Measurements from ENCODE around the gene HLF. TPM values are rescaled to one million over a fixed set of nuclear protein-coding genes. Genes with fewer than 3 reads are reported as not detected.
A peak's percentile ranks its signal among the peaks of the same experiment; 100 is the strongest.

Gene HLF
- total and polyA plus RNA-seq, 2 donors (not counting 1 experiment from before 2014, with no cell fraction given): 0.10 TPM; not detected in 1

GRCh38 chr17:55261311-55261710, 3.4 kb upstream of the HLF start:
- Mint-ChIP-seq H3K4me1 (peaks cover 25% of the 10 kb centered on the region), H3K27me3 (peaks cover 58% of the 10 kb centered on the region), H3K27ac (no peak overlapping the region), H3K9me3 (ENCODE audit: insufficient read depth) (peaks cover 5% of the 10 kb centered on the region), H3K4me3 (no peak overlapping the region)
- no peak overlapping the region for H2AFZ ChIP-seq (ENCODE audit: insufficient read depth, low read depth, low read length, poor library complexity, severe bottlenecking)
- intact Hi-C loops (cut with micrococcal nuclease): loop anchor here (5.0 to 10.0 kb wide), 2 partner anchors 161 to 297 kb away; partner anchors contain the start of genes COX11, MMD and STXBP4
- H3K27me3 ChIP-seq (replicated peaks in 1 of 4; ENCODE audit: control extremely low read depth in 1 of 4, control insufficient read depth in 3 of 4, insufficient read depth in 4 of 4, low read length in 3 of 4): peaks cover 2 to 55% (median 43%) of the 10 kb centered on the region in 4 experiments
- H3K27ac ChIP-seq (ENCODE audit: low read length in 2 of 2): no peak overlapping the region
- no peak for TF ChIP-seq EZH2 (IDR thresholded peaks at IDR 0.05; ENCODE audit: borderline replicate concordance, insufficient read depth, low read depth, low read length, poor library complexity, severe bottlenecking)
- TF ChIP-seq, protein P1, sequence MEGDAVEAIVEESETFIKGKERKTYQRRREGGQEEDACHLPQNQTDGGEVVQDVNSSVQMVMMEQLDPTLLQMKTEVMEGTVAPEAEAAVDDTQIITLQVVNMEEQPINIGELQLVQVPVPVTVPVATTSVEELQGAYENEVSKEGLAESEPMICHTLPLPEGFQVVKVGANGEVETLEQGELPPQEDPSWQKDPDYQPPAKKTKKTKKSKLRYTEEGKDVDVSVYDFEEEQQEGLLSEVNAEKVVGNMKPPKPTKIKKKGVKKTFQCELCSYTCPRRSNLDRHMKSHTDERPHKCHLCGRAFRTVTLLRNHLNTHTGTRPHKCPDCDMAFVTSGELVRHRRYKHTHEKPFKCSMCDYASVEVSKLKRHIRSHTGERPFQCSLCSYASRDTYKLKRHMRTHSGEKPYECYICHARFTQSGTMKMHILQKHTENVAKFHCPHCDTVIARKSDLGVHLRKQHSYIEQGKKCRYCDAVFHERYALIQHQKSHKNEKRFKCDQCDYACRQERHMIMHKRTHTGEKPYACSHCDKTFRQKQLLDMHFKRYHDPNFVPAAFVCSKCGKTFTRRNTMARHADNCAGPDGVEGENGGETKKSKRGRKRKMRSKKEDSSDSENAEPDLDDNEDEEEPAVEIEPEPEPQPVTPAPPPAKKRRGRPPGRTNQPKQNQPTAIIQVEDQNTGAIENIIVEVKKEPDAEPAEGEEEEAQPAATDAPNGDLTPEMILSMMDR (IDR thresholded peaks at IDR 0.05): no peak
- ATAC-seq (ENCODE audit: low read depth) (no peak), DNase-seq (no peak)
- no peak overlapping the region for H3K4me3 ChIP-seq (ENCODE audit: control extremely low read depth in 1 of 5, extremely low read depth in 1 of 5, insufficient read depth in 1 of 5, low read depth in 2 of 5, low read length in 4 of 5)
- no peaks in the 10 kb centered on the region for H3K79me2 ChIP-seq (ENCODE audit: control insufficient read depth, insufficient read depth, low read length)
- 100% methylated on average over 2 of the region's 2 CpGs for WGBS (ENCODE audit: insufficient coverage)
- no peaks in the 10 kb centered on the region for H3K36me3 ChIP-seq (replicated peaks in 1 of 2; ENCODE audit: control extremely low read depth in 1 of 2, control insufficient read depth in 1 of 2, extremely low read depth in 1 of 2, insufficient read depth in 2 of 2, low read length in 1 of 2)
- H4K20me1 ChIP-seq (ENCODE audit: control insufficient read depth, insufficient read depth, low read length, poor library complexity, severe bottlenecking): no peaks in the 10 kb centered on the region
- ChIA-PET CTCF (no interaction called here), POLR2A (no interaction called here)
- no peak overlapping the region for H3K4me2 ChIP-seq (replicated peaks; ENCODE audit: low read depth, low read length, poor library complexity, severe bottlenecking)
- peaks cover 25 to 29% of the 10 kb centered on the region in 2 donors for H3K4me1 ChIP-seq (ENCODE audit: control insufficient read depth in 2 of 2, insufficient read depth in 2 of 2, low read length in 2 of 2)
- H3K9ac ChIP-seq (ENCODE audit: low read length): no peak overlapping the region
- peaks cover 0 to 36% (median 5%) of the 10 kb centered on the region in 3 donors for H3K9me3 ChIP-seq (ENCODE audit: control extremely low read depth in 1 of 3, control insufficient read depth in 2 of 3, insufficient read depth in 1 of 3, low read length in 2 of 3)

- H3K79me2 ChIP-seq (ENCODE audit: control insufficient read depth, insufficient read depth, low read length): no peaks in the 10 kb centered on the region
- DNase-seq: peak; percentile 22
- no peak overlapping the region for H3K27ac ChIP-seq (ENCODE audit: low read length in 2 of 2)
- CTCF ChIA-PET: no interaction called here
- intact Hi-C loops (cut with micrococcal nuclease): loop anchor here (1.0 to 10.0 kb wide), 3 partner anchors 25 to 299 kb away; partner anchors contain the start of genes COX11, MMD and STXBP4
- peaks cover 2 to 70% (median 56%) of the 10 kb centered on the region in 4 experiments for H3K27me3 ChIP-seq (replicated peaks in 1 of 4; ENCODE audit: control extremely low read depth in 1 of 4, control insufficient read depth in 3 of 4, insufficient read depth in 4 of 4, low read length in 3 of 4)
- H3K36me3 ChIP-seq (replicated peaks in 1 of 2; ENCODE audit: control extremely low read depth in 1 of 2, control insufficient read depth in 1 of 2, extremely low read depth in 1 of 2, insufficient read depth in 2 of 2, low read length in 1 of 2): no peaks in the 10 kb centered on the region
- H3K9ac ChIP-seq (ENCODE audit: low read length): peak overlapping the region; percentile 32
- no peaks in the 10 kb centered on the region for H4K20me1 ChIP-seq (ENCODE audit: control insufficient read depth, insufficient read depth, low read length, poor library complexity, severe bottlenecking)
- H3K4me1 ChIP-seq (ENCODE audit: control insufficient read depth in 2 of 2, insufficient read depth in 2 of 2, low read length in 2 of 2): peaks cover 27 to 29% of the 10 kb centered on the region in 2 donors
- TF ChIP-seq, protein P1 (IDR thresholded peaks at IDR 0.05): no peak
- no peak for TF ChIP-seq EZH2 (IDR thresholded peaks at IDR 0.05; ENCODE audit: borderline replicate concordance, insufficient read depth, low read depth, low read length, poor library complexity, severe bottlenecking)
- peaks cover 0 to 36% (median 5%) of the 10 kb centered on the region in 3 donors for H3K9me3 ChIP-seq (ENCODE audit: control extremely low read depth in 1 of 3, control insufficient read depth in 2 of 3, insufficient read depth in 1 of 3, low read length in 2 of 3)
- peak overlapping the region in 1 of 5 experiments; percentile 47 for H3K4me3 ChIP-seq (ENCODE audit: control extremely low read depth in 1 of 5, extremely low read depth in 1 of 5, insufficient read depth in 1 of 5, low read depth in 2 of 5, low read length in 4 of 5)
- no peak overlapping the region for H3K27ac Mint-ChIP-seq
- ATAC-seq (ENCODE audit: low read depth): no peak
- H3K4me1 Mint-ChIP-seq: peaks cover 25% of the 10 kb centered on the region
- peak overlapping the region; percentile 32 for H2AFZ ChIP-seq (ENCODE audit: insufficient read depth, low read depth, low read length, poor library complexity, severe bottlenecking)
- H3K27me3 Mint-ChIP-seq: peaks cover 72% of the 10 kb centered on the region
- peak overlapping the region; percentile 82 for H3K4me3 Mint-ChIP-seq
- POLR2A ChIA-PET: no interaction called here
- peak overlapping the region; percentile 70 for H3K4me2 ChIP-seq (replicated peaks; ENCODE audit: low read depth, low read length, poor library complexity, severe bottlenecking)
- H3K9me3 Mint-ChIP-seq (ENCODE audit: insufficient read depth): peaks cover 5% of the 10 kb centered on the region
- WGBS (ENCODE audit: insufficient coverage): 2% methylated on average over 29 of the region's 31 CpGs
These were observed 1.0 kb upstream of the HLF start for GRCh38 chr17:55263569-55264277.
